T-helper 1 cell treated with Interleukin-12 subunit alpha and Interleukin-12 subunit beta and Interleukin-4 antibody, amounts not matched to agents 30 μg/mL and 1 μg/mL, for 36 hours (primary cell): Measurements from ENCODE around the gene CLP1.
"Not testable (repeated sequence)": the region's sequence is repeated elsewhere in the genome, so short reads cannot be mapped to it uniquely, and the experiment has no call there.

ENCODE experiments used
- H3K27ac Mint-ChIP-seq: one replicate; pipeline ENCODE4 v1.8.0; 2021; ENCODE audit warnings: mild to moderate bottlenecking, mixed read lengths
- H3K27me3 Mint-ChIP-seq: one replicate; pipeline ENCODE4 v1.8.0; 2021; ENCODE audit warnings: low read depth, mixed read lengths
- H3K36me3 Mint-ChIP-seq: one replicate; pipeline ENCODE4 v1.8.0; 2021; ENCODE audit warnings: low read depth, mixed read lengths
- H3K4me1 Mint-ChIP-seq: one replicate; pipeline ENCODE4 v1.8.0; 2021; ENCODE audit warnings: low read depth, mixed read lengths
- H3K4me3 Mint-ChIP-seq: one replicate; pipeline ENCODE4 v1.8.0; 2021; ENCODE audit warnings: mild to moderate bottlenecking, moderate library complexity, mixed read lengths
- H3K9me3 Mint-ChIP-seq: one replicate; pipeline ENCODE4 v1.8.0; 2021; ENCODE audit warnings: mixed read lengths

CLP1 gene

GRCh38 chr11:57667736-57668433 lies 10.3 kb downstream of the CLP1 start, which contains the start of gene ZDHHC5:
Gene ZDHHC5, plus strand, starts transcription at chr11:57668114. Its CDS starts 4,977 bp downstream, at chr11:57673091.
- no peaks in the 10 kb centered on the region for H3K9me3 Mint-ChIP-seq
- H3K27me3 Mint-ChIP-seq: peaks cover 4% of the 10 kb centered on the region
- H3K27ac Mint-ChIP-seq: peak within 1 kb of the TSS; percentile 100
- peak within 1 kb of the TSS; percentile 98 for H3K4me3 Mint-ChIP-seq
- peaks cover 33% of the 10 kb centered on the region for H3K4me1 Mint-ChIP-seq
- peaks cover 14% of the 10 kb centered on the region for H3K36me3 Mint-ChIP-seq

GRCh38 chr11:57668434-57668782 lies 10.8 kb downstream of the CLP1 start:
- Mint-ChIP-seq H3K27me3 (peaks cover 4% of the 10 kb centered on the region), H3K27ac (peak overlapping the region; percentile 100), H3K4me1 (peaks cover 37% of the 10 kb centered on the region), H3K36me3 (peaks cover 18% of the 10 kb centered on the region), H3K4me3 (peak overlapping the region; percentile 98), H3K9me3 (no peaks in the 10 kb centered on the region)

- Mint-ChIP-seq H3K27me3 (no peaks in the 10 kb centered on the region), H3K9me3 (no peaks in the 10 kb centered on the region), H3K36me3 (peaks cover 43% of the 10 kb centered on the region), H3K4me1 (peaks cover 55% of the 10 kb centered on the region), H3K27ac (no peak overlapping the region), H3K4me3 (no peak overlapping the region)
Measured at GRCh38 chr11:57674251-57674650, 16.7 kb downstream of the CLP1 start.

- Mint-ChIP-seq H3K9me3 (no peaks in the 10 kb centered on the region), H3K4me1 (peaks cover 49% of the 10 kb centered on the region), H3K4me3 (no peak overlapping the region)
Measured at GRCh38 chr11:57675176-57675941, 17.8 kb downstream of the CLP1 start.

GRCh38 chr11:57679396-57679795 lies 21.8 kb downstream of the CLP1 start:
- Mint-ChIP-seq H3K4me1 (peaks cover 46% of the 10 kb centered on the region), H3K4me3 (no peak overlapping the region), H3K36me3 (peaks cover 48% of the 10 kb centered on the region), H3K27ac (no peak overlapping the region), H3K27me3 (no peaks in the 10 kb centered on the region), H3K9me3 (no peaks in the 10 kb centered on the region)

More at GRCh38 chr11:57675176-57675941, 17.8 kb downstream of the CLP1 start:
- Mint-ChIP-seq H3K27me3 (no peaks in the 10 kb centered on the region), H3K36me3 (peaks cover 43% of the 10 kb centered on the region), H3K27ac (peak overlapping the region; percentile 29)

- peaks cover 47% of the 10 kb centered on the region for H3K36me3 Mint-ChIP-seq
- H3K4me1 Mint-ChIP-seq: peaks cover 37% of the 10 kb centered on the region
- peak overlapping the region; percentile 17 for H3K27ac Mint-ChIP-seq
- no peak overlapping the region for H3K4me3 Mint-ChIP-seq
- no peaks in the 10 kb centered on the region for H3K9me3 Mint-ChIP-seq
- no peaks in the 10 kb centered on the region for H3K27me3 Mint-ChIP-seq
Measured at GRCh38 chr11:57680552-57680874, 23.0 kb downstream of the CLP1 start.

GRCh38 chr11:57681168-57681567 lies 23.6 kb downstream of the CLP1 start:
- no peak overlapping the region for H3K27ac Mint-ChIP-seq

GRCh38 chr11:57690474-57690873 lies 32.9 kb downstream of the CLP1 start:
- H3K27ac Mint-ChIP-seq, H3K4me3 Mint-ChIP-seq, H3K9me3 Mint-ChIP-seq, H3K4me1 Mint-ChIP-seq, H3K27me3 Mint-ChIP-seq: not testable (repeated sequence)
- H3K36me3 Mint-ChIP-seq: peaks cover 34% of the 10 kb centered on the region

More at GRCh38 chr11:57681168-57681567, 23.6 kb downstream of the CLP1 start:
- Mint-ChIP-seq H3K36me3 (peaks cover 41% of the 10 kb centered on the region), H3K4me3 (no peak overlapping the region), H3K9me3 (no peaks in the 10 kb centered on the region), H3K4me1 (peaks cover 32% of the 10 kb centered on the region), H3K27me3 (no peaks in the 10 kb centered on the region)

- no peaks in the 10 kb centered on the region for H3K9me3 Mint-ChIP-seq
- H3K36me3 Mint-ChIP-seq: peaks cover 33% of the 10 kb centered on the region
- H3K4me1 Mint-ChIP-seq: no peaks in the 10 kb centered on the region
- H3K4me3 Mint-ChIP-seq: no peak overlapping the region
- H3K27ac Mint-ChIP-seq: no peak overlapping the region
- no peaks in the 10 kb centered on the region for H3K27me3 Mint-ChIP-seq
Measured at GRCh38 chr11:57698843-57699365, 41.3 kb downstream of the CLP1 start.

- Mint-ChIP-seq H3K4me3 (no peak overlapping the region), H3K4me1 (no peaks in the 10 kb centered on the region), H3K9me3 (no peaks in the 10 kb centered on the region), H3K27ac (no peak overlapping the region), H3K36me3 (peaks cover 38% of the 10 kb centered on the region), H3K27me3 (no peaks in the 10 kb centered on the region)
Measured at GRCh38 chr11:57699813-57700212, 42.3 kb downstream of the CLP1 start.

- Mint-ChIP-seq H3K27ac (no peak overlapping the region), H3K36me3 (peaks cover 41% of the 10 kb centered on the region), H3K4me1 (no peaks in the 10 kb centered on the region), H3K9me3 (no peaks in the 10 kb centered on the region), H3K4me3 (no peak overlapping the region), H3K27me3 (no peaks in the 10 kb centered on the region)
Measured at GRCh38 chr11:57700425-57700824, 42.9 kb downstream of the CLP1 start.

- H3K27ac Mint-ChIP-seq: no peak overlapping the region
- H3K9me3 Mint-ChIP-seq: no peaks in the 10 kb centered on the region
- H3K4me3 Mint-ChIP-seq: no peak overlapping the region
- no peaks in the 10 kb centered on the region for H3K27me3 Mint-ChIP-seq
- H3K4me1 Mint-ChIP-seq: peaks cover 6% of the 10 kb centered on the region
- H3K36me3 Mint-ChIP-seq: peaks cover 39% of the 10 kb centered on the region
Measured at GRCh38 chr11:57703341-57703740, 45.8 kb downstream of the CLP1 start.

- Mint-ChIP-seq H3K36me3 (peaks cover 36% of the 10 kb centered on the region), H3K4me1 (peaks cover 14% of the 10 kb centered on the region), H3K9me3 (no peaks in the 10 kb centered on the region), H3K4me3 (no peak overlapping the region), H3K27me3 (no peaks in the 10 kb centered on the region), H3K27ac (no peak overlapping the region)
Measured at GRCh38 chr11:57704932-57705331, 47.4 kb downstream of the CLP1 start.

- H3K4me1 Mint-ChIP-seq: peaks cover 17% of the 10 kb centered on the region
- peaks cover 36% of the 10 kb centered on the region for H3K36me3 Mint-ChIP-seq
- not testable (repeated sequence) for H3K9me3 Mint-ChIP-seq, H3K27ac Mint-ChIP-seq, H3K4me3 Mint-ChIP-seq, H3K27me3 Mint-ChIP-seq
Measured at GRCh38 chr11:57705432-57705831, 47.9 kb downstream of the CLP1 start.

GRCh38 chr11:57709802-57710367 lies 52.3 kb downstream of the CLP1 start:
- Mint-ChIP-seq H3K27ac (peak overlapping the region; percentile 1), H3K4me3 (no peak overlapping the region)

More at GRCh38 chr11:57709802-57710367, 52.3 kb downstream of the CLP1 start:
- no peaks in the 10 kb centered on the region for H3K27me3 Mint-ChIP-seq
- peaks cover 41% of the 10 kb centered on the region for H3K4me1 Mint-ChIP-seq
- H3K9me3 Mint-ChIP-seq: no peaks in the 10 kb centered on the region
- peaks cover 16% of the 10 kb centered on the region for H3K36me3 Mint-ChIP-seq
